CD4-positive, alpha-beta T cell treated with Interleukin-12 subunit alpha and Interleukin-12 subunit beta, for 1 hour (primary cell): ENCODE results near the gene IL15RA.

Experiments used
- DNase-seq: peaks from one replicate; pipeline ENCODE4 v3.0.0-alpha.2; 2020

The IL15RA gene

DNA sequence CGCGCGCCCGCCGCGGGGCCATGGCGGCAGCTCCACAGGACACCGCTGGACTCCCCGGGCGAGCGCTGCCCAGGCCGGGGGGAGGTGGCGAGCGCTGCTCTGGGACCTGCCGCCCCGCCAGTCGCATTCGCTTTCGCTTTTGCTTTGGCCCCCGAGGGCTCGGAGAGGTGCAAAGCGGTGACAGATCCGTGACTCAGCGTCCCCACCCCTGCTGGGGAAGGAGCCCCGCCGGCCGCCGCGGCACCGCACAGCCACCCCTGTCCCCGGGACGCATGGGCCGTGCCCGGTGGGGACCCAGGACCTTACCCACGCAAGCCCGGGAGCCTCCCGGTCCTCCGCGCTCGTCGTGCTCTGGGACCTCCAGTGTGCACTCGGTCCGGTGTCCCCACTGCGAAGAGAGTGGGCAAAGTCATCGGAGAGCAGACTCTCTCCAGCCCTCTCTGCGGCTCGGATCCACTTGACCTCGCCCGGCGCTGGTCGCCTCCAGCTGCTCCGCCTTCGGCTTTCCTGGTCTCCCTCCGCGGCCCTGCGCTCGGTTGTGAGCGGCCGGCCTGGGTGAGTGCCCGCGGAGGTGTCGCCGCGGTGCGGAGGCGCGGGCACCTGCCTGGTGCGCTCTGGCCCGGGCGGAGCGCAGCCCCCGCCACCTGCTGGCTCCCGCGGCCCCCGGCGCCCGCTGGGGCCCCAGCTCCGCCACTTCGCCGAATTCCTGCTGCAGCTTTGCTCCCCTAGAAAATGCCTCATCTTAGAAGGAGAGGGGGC lies at the start of gene IL15RA:
Gene IL15RA (minus strand): TSS at position 73 of the 759 bp plus-strand sequence. CDS start 51 bp downstream, at position 22.
- peak; percentile 84 for DNase-seq

DNA sequence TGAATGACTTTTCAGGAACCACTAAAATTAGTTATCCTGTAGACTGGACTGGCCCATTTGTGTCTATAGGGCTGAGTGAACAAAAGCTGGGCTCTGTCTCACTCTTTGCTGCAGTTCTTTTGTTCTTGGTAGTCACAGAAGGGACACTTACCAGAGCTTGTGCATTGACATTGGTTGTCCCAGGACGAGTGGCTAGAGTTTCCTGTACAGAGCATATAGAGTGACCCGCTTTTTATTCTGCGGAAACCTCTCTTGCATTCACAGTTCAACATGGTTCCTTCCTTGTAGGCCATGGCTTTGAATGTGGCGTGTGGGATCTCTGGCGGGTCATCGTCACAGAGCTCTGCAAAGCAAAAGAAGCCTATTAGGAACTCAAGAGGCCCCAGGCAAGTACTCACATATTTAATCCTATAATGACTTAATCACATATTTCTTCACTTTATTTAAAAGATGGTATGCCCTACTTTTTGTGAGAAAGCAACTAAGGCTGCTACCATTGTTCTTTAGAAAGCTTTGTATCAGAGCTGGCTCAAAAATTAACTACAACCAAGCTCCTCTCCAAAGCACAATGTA lies 48.4 kb upstream of the IL15RA start:
- DNase-seq: no peak

GRCh38 chr10:6024334-6024682 lies 47.0 kb upstream of the IL15RA start:
- DNase-seq: no peak

DNA sequence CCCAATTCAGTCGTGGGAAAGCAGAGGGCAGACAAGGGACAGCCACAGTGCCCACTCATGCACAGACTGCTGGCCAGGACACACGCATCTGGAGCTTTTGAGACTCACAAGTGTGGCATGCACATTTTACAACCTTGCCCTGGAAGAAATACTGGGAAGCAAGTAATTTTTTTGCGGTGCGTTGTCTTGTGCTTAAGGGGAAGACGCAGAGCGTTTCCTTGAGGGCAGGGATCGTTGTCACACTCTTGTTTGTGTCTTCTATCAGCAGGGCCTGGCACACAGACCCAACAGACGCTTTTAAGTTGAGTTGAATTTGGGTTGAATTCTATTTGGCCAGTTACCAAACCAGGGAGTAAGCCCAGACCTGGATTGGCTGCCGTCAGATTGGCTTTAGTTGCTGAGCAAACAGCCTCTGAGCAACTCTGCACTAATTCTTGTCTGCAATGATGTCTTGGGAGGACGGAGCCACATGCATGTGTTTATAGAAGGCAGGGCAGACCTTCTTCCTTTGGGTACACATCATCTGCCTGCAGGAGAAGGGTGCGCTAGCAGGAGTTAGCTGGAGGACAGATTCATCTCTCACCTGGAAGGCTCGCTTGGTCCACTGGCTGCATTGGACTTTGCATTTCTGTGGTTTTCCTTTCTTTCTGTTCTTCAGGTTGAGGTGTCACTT lies 46.5 kb upstream of the IL15RA start:
- no peak for DNase-seq

DNA sequence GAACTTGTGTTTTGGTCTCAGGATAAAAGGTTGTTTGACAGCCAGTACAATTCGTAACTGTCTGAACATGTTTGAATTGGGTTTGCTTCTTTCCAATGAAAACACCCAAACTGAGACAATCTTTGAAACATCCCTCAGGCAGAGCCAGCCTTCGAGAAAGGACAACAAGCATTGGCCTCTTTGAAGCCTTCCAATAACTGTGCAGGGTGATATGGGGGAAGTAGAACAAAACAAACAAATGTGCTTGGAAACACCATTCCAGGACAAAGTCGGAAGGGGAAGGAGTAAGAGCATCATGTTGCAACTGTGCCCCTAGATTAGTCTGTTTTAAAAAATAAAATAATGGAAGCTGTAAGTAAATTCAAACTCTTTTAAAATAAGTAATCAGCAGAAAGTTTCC lies 45.3 kb upstream of the IL15RA start:
- no peak for DNase-seq

DNA sequence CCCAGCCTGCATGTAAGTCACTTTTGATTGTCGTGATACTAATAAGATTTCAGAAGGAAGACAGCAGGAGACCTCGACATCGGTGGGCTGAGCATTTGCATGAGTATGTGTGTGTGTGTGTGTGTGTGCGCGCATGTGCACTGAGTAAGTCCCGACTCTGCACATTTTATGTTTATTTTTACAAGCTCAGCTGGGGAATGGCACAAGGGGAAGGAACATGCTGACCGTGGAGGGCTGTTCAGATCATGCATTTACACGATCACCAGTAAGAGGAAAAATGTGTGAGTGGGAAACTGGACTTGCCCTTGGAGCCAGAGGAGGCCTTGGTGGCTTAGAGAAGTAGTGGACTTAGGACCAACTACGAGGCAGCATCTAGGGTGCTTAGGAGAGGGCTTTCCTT lies 43.5 kb upstream of the IL15RA start:
- no peak for DNase-seq

GRCh38 chr10:6019796-6020195 lies 42.5 kb upstream of the IL15RA start:
- DNase-seq: no peak

DNA sequence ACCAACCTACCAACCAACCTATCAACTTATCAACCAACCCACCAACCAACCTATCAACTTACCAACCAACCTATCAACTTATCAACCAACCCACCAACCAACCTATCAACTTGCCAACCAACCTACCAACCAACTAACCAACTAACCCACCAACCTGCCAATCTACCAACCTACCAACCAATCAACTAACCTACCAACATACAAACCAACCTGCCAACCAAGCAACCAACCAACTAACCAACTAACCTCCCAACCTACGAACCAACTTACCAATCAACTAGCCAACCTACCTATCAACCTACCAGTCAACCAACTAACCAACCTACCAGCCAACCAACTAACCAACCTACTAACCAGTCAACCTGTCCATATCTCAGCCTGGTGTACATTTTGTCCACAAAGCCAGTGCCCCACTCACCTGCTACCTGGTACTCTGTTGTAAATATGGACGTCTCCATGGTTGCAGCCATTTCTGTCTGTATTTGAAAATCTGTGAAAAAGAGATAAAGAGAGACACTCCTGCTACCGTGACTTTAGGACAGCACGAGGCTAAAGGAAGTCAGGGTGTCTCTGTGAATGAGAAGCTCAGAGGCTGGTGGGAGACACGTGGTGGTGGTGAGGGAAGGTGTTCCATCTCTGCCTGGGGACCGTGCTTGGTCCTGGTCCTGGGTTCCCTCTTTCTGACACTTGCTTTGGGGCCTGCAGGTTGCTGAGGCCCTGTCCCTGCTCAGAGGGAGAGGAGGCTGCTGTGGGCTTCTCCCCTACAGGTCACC lies 41.9 kb upstream of the IL15RA start:
- DNase-seq: no peak

DNA sequence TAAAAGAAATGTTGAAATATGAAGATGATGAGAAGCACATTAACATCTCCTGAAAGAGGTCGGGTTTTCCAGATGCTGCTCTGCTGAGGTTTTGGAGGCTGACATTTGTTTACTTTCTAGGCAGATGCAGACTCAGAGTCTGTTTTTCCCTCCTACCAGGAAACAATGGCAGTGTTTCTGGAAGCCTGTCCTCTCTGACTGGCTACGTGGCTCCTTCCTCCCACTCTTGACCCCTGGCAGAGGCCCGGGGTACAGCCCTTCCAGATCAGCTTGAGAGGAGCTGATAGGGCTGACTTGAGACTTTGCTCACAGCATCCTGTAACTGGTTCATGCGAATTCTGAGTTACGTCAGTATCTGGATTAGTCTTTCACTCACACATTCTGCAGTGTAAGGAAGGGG lies 41.1 kb upstream of the IL15RA start:
- DNase-seq: no peak

- no peak for DNase-seq
These were observed 40.5 kb upstream of the IL15RA start for GRCh38 chr10:6017781-6018354.

DNA sequence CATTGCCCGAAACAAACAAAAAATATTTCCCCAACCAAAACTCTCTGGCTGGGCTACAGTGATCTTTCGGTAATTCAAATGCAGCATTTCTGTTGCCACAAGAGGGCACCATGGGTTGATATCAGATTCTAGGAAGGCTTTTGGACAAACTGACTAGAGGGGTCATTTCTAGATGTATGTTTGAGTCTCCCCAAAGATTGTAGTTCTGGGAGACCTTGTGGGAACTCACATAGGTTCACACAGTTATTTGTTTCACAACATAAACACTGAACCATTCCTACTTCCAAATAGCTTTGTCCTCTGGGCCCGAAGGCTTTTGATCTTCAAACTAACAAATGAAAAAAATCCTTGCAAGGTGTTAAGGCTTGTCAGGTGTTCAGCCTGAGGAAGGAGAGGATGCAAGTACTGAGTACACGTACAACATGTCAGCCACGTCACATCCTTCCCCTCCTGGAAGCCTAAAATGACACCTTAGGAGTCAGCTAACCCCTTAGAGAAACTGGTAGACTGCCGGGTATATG lies 37.0 kb upstream of the IL15RA start:
- peak; percentile 76 for DNase-seq

DNA sequence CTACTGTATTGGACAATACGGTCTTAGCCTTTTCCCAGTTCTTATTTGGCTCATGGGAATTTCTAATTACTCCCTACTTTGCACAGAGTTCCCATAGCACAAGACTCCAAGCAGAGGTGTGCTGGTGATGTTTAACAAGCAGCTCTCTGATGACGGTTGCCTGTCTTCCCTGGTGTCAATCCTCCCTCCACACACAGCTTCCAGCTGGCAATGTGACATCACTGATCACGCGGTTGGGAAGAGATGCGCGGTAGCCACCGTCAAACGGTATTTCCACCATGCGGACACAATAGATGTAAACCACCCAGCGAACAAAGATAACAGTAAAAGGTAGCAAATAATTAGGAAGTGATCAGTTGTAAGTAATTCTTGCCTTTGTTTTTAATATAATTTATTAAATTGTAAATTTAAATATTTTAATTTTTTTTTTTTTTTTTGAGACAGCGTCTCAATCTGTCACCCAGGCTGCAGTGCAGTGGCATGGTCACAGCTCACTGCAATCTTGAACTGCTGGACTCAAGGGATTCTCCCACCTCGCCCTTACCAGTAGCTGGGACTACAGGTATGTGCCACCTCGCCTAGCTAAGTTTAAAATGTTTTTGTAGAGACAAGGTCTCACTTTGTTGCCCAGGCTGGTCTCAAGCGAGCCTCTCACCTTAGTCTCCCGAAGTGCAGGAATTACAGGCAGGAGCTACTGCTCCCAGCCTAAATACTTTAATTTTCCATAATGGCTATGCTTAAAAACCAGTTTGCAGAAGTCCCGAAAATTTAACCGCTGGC lies 36.3 kb upstream of the IL15RA start:
- no peak for DNase-seq

DNA sequence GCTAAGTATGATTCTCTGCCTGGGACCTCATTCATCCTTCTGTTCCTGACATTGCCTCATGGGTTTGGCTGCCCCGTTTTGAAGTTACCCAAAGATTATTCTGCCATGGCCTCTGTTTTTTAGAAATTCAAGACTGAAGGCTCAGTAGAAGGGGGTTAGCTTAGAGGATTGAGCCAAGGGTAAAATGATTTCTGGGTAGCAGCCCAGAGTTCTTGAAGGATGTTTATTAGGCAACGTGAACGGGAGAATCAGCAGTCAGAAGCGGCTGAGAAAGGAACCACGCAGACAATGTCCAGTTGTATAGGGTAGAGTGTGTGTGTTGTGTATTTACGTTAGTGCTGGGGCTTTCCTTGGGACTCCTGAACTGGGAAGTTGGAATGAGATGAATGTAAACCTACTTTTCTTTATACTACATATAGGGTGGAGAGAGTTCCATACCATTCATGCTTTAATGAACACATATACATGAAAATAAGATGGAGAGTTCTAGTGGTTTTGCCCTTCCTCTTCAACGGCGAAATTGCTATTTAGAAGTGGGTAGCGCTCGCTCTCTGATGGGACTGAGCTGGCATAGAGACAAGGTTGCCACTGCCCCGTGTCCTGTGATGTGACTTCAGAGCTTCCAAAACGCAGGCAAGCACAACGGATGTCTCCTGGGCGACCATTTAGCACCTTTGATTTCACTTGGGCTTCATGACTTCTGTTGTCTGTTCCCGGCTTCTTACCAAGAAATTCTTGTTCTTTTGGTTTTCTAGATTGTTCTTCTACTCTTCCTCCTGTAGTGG lies 35.0 kb upstream of the IL15RA start:
- DNase-seq: no peak

GRCh38 chr10:6011558-6011957 lies 34.2 kb upstream of the IL15RA start:
- DNase-seq: no peak

DNA sequence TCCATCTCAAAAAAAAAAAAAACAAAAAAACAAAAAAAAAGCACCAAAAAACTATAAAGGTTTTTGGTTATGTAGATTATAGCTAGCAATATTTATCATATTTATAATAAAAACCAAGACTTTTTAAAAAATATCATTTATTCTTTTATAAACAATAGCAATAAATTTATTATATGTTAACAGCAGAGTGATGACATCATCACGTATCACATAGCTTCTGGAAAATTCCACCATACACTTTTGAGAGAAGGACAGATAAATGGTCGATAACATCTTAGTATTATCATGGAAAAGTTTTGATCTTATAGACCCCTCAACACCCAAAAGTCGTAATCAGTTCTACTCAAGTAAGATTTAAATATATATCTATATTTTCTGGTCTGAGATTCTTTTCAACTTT lies 33.2 kb upstream of the IL15RA start:
- no peak for DNase-seq

- DNase-seq: no peak
These were observed 32.6 kb upstream of the IL15RA start for GRCh38 chr10:6009961-6010360.

DNA sequence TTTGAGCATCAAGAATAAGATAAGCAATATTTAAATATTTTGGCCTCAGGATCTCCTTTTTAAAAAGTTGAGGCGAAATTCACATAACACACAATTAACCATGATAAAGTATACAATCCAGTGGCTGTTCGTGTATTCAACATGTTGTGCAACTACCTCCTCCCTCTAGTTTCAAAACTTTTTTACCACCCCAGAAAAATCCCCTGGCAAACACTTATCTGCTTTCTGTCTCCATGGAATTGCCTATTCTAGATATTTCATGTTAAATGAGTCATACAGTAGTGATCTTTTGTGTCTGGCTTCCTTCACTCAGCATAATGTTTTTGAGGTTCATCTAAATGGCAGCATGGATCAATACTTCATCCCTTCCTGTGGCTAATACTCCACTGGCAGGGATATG lies 31.8 kb upstream of the IL15RA start:
- DNase-seq: no peak

DNA sequence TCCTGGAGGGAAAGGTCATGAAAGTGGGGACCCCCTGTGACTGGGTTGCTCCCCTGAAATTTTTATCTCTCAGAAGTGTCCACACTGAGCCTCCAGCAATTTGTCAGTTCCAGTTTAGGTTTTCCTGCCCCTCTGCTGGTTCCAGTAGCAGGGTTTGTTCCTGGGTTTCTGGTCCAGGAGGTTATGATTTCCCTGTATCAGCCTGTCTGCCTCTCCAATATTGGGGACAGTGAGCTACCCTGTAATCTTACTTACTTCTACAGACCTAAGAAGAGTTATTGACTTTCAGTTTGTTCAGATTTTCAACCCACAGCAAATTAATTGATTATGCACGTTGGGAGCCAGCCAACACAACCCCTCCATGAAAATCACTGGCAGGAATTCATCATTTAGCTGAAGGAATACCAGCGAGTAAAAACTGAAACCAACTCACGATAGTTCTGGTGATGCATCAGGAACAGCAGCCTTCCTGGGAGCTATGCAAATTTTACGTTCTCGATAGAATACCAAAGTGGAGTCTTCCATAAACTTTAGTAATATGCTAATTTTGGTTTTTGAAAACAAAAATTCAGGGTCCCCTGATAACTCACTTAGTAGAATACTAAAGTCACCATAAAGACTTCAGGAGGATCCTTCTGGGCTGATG lies 31.3 kb upstream of the IL15RA start:
- no peak for DNase-seq

GRCh38 chr10:6006991-6007390 lies 29.6 kb upstream of the IL15RA start:
- no peak for DNase-seq

- no peak for DNase-seq
These were observed 29.2 kb upstream of the IL15RA start for GRCh38 chr10:6006546-6006945.
